Measurements from ENCODE around the gene DENND4A. TPM values are rescaled to one million over a fixed set of nuclear protein-coding genes. Genes with fewer than 3 reads are reported as not detected.

DENND4A gene
- total and polyA plus RNA-seq, 4 donors = 7.0 to 52.8 (median 17.4) TPM

DNA sequence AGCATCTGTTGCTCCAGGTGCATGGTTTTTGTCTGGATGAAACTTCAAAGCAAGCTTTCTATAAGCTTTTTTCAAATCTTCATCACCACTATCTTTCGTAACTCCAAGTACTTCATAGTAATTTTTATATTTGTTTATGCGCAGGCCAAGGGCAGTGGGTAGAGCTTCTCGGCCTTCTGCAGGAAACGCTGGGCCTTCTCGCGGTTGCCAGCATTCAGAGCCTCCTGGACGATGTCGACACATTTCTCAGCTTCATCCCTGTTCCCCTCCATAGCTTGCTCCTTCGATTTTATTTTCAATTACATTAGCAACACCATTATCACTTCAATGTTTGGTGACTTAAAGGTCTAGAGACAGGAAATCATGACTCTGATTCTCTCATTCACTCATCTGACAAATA lies 20.2 kb downstream of the DENND4A start:
- ATAC-seq (ENCODE audit: insufficient read depth, low FRiP score) (no peak), DNase-seq (no peak)
- H3K36me3 ChIP-seq (ENCODE audit: control insufficient read depth in 4 of 4, insufficient read depth in 4 of 4, low read length in 4 of 4) = no peaks in the 10 kb centered on the region
- WGBS, 2 donors = 46 to 59% methylated on average over 9 of the region's 9 CpGs
- no peak overlapping the region for H3K4me3 ChIP-seq
- no peak overlapping the region for H3K9ac ChIP-seq (ENCODE audit: insufficient read depth in 1 of 2, low read length in 2 of 2)
- no peak overlapping the region for H3K27ac ChIP-seq (ENCODE audit: low read depth in 1 of 2, low read length in 1 of 2)
- no peaks in the 10 kb centered on the region for H3K9me3 ChIP-seq (ENCODE audit: control insufficient read depth in 4 of 4, insufficient read depth in 3 of 4, low read length in 3 of 4)
- H3K27me3 ChIP-seq (ENCODE audit: control insufficient read depth in 3 of 3, insufficient read depth in 3 of 3, low read length in 2 of 3) = no peaks in the 10 kb centered on the region
- TF ChIP-seq, protein P1, sequence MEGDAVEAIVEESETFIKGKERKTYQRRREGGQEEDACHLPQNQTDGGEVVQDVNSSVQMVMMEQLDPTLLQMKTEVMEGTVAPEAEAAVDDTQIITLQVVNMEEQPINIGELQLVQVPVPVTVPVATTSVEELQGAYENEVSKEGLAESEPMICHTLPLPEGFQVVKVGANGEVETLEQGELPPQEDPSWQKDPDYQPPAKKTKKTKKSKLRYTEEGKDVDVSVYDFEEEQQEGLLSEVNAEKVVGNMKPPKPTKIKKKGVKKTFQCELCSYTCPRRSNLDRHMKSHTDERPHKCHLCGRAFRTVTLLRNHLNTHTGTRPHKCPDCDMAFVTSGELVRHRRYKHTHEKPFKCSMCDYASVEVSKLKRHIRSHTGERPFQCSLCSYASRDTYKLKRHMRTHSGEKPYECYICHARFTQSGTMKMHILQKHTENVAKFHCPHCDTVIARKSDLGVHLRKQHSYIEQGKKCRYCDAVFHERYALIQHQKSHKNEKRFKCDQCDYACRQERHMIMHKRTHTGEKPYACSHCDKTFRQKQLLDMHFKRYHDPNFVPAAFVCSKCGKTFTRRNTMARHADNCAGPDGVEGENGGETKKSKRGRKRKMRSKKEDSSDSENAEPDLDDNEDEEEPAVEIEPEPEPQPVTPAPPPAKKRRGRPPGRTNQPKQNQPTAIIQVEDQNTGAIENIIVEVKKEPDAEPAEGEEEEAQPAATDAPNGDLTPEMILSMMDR (IDR thresholded peaks at IDR 0.05; ENCODE audit: control extremely low read depth, extremely low read depth) = no peak
- H3K4me1 ChIP-seq (ENCODE audit: control insufficient read depth in 5 of 5, insufficient read depth in 5 of 5, low read length in 5 of 5) = peaks cover 0 to 18% (median 3%) of the 10 kb centered on the region in 5 donors

DNA sequence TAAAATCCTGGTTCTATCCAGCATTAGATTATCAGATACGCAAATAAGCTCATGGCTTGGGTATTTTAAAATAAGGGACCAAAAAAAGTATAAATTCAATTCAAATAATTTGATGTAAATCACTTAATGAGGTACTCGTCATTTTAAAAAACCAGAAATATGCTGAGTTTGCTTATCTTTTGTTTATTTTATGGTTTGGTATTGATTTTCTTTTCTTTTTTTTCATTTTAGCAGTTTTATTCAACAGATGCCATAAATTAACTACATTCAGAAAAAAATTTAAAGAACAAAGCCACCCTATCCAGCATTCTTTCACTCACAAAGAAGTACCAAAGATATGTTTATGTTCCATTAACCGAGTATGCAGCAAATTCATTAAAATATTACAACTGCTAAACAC lies 22.6 kb downstream of the DENND4A start:
- Histone ChIP-seq H3K9me3 (ENCODE audit: control insufficient read depth in 4 of 4, insufficient read depth in 3 of 4, low read length in 3 of 4) (no peaks in the 10 kb centered on the region), H3K4me3 (no peak overlapping the region), H3K36me3 (ENCODE audit: control insufficient read depth in 4 of 4, insufficient read depth in 4 of 4, low read length in 4 of 4) (no peaks in the 10 kb centered on the region), H3K9ac (ENCODE audit: insufficient read depth in 1 of 2, low read length in 2 of 2) (peak overlapping the region in 1 of 2 donors; percentile 5), H3K27ac (ENCODE audit: low read depth in 1 of 2, low read length in 1 of 2) (no peak overlapping the region), H3K4me1 (ENCODE audit: control insufficient read depth in 5 of 5, insufficient read depth in 5 of 5, low read length in 5 of 5) (peaks cover 0 to 25% (median 7%) of the 10 kb centered on the region in 5 donors), H3K27me3 (ENCODE audit: control insufficient read depth in 3 of 3, insufficient read depth in 3 of 3, low read length in 2 of 3) (no peaks in the 10 kb centered on the region)
- TF ChIP-seq, protein P1 (IDR thresholded peaks at IDR 0.05; ENCODE audit: control extremely low read depth, extremely low read depth) = no peak
- WGBS, 2 donors = 77 to 81% methylated on average over 3 of the region's 3 CpGs
- ATAC-seq (ENCODE audit: insufficient read depth, low FRiP score) (no peak), DNase-seq (peak in 2 of 3 donors; percentile 16 to 49)

DNA sequence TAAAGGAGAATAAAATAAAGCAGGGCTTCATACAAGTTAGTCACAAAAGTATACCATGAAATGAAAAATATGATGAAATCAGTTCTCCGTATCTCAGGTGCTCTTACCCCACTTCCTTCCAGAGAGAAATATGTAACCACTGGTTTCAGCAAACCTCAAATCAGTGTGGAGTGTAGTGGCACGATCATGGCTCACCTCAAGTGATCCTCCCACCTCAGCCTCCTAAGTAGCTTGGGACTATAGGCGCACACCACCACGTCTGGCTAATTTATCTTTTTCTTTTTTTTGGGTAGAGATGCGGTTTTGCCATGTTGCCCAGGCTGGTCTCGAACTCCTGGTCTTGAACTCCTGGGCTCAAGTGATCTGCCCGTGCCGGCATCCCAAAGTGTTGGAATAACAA lies 24.2 kb downstream of the DENND4A start:
- Histone ChIP-seq H3K9me3 (ENCODE audit: control insufficient read depth in 4 of 4, insufficient read depth in 3 of 4, low read length in 3 of 4) (no peaks in the 10 kb centered on the region), H3K4me3 (no peak overlapping the region), H3K9ac (ENCODE audit: insufficient read depth in 1 of 2, low read length in 2 of 2) (no peak overlapping the region), H3K27ac (ENCODE audit: low read depth in 1 of 2, low read length in 1 of 2) (no peak overlapping the region), H3K4me1 (ENCODE audit: control insufficient read depth in 5 of 5, insufficient read depth in 5 of 5, low read length in 5 of 5) (peaks cover 0 to 25% (median 7%) of the 10 kb centered on the region in 5 donors), H3K36me3 (ENCODE audit: control insufficient read depth in 4 of 4, insufficient read depth in 4 of 4, low read length in 4 of 4) (no peaks in the 10 kb centered on the region), H3K27me3 (ENCODE audit: control insufficient read depth in 3 of 3, insufficient read depth in 3 of 3, low read length in 2 of 3) (no peaks in the 10 kb centered on the region)
- WGBS, 2 donors = 80 to 91% methylated on average over 8 of the region's 8 CpGs
- no peak for DNase-seq
- TF ChIP-seq, protein P1 (IDR thresholded peaks at IDR 0.05; ENCODE audit: control extremely low read depth, extremely low read depth) = no peak
- no peak for ATAC-seq (ENCODE audit: insufficient read depth, low FRiP score)

DNA sequence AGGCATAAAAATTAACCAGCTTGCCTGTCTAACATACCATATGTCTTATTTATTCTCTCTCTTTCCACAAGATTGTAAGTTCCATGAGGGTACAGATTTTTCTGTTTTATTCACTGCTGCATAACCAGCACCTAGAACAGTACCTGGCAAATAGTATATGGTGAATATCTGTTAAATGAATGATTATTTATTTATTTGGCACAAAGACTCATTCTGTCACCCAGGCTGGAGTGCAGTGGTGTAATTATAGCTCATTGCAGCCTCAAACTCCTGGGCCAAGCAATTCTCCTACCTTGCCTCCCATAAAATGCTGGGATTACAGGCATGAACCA lies 24.9 kb downstream of the DENND4A start:
- Histone ChIP-seq H3K27me3 (ENCODE audit: control insufficient read depth in 3 of 3, insufficient read depth in 3 of 3, low read length in 2 of 3) (no peaks in the 10 kb centered on the region), H3K27ac (ENCODE audit: low read depth in 1 of 2, low read length in 1 of 2) (no peak overlapping the region), H3K4me3 (no peak overlapping the region), H3K36me3 (ENCODE audit: control insufficient read depth in 4 of 4, insufficient read depth in 4 of 4, low read length in 4 of 4) (no peaks in the 10 kb centered on the region), H3K9me3 (ENCODE audit: control insufficient read depth in 4 of 4, insufficient read depth in 3 of 4, low read length in 3 of 4) (no peaks in the 10 kb centered on the region), H3K4me1 (ENCODE audit: control insufficient read depth in 5 of 5, insufficient read depth in 5 of 5, low read length in 5 of 5) (peaks cover 0 to 25% (median 7%) of the 10 kb centered on the region in 5 donors), H3K9ac (ENCODE audit: insufficient read depth in 1 of 2, low read length in 2 of 2) (no peak overlapping the region)
- DNase-seq = no peak
- no peak for ATAC-seq (ENCODE audit: insufficient read depth, low FRiP score)
- TF ChIP-seq, protein P1 (IDR thresholded peaks at IDR 0.05; ENCODE audit: control extremely low read depth, extremely low read depth) = no peak

Data from lung (tissue), 12 donors.